Erythroblast (primary cell): ENCODE results near the gene C9orf152.

ENCODE experiments used
- DNase-seq, 2 experiments: peaks; one replicate each; lab custom pipeline; 2025; lab: John Stamatoyannopoulos, UW
- GATA1 ChIP-seq: IDR thresholded peaks from 2 replicates; pipeline ENCODE4 v1.6.1; 2011; ENCODE audit warnings: low read depth, mild to moderate bottlenecking, control low read depth, low read length, moderate library complexity
- POLR2A ChIP-seq: IDR thresholded peaks from 2 replicates; pipeline ENCODE4 v1.6.1; 2011; ENCODE audit warnings: mild to moderate bottlenecking, low read length

The C9orf152 gene

GRCh38 chr9:110179734-110180133, 28.2 kb downstream of the C9orf152 start:
- no peak for DNase-seq
- TF ChIP-seq GATA1 = no peak
- TF ChIP-seq POLR2A = no peak

DNA sequence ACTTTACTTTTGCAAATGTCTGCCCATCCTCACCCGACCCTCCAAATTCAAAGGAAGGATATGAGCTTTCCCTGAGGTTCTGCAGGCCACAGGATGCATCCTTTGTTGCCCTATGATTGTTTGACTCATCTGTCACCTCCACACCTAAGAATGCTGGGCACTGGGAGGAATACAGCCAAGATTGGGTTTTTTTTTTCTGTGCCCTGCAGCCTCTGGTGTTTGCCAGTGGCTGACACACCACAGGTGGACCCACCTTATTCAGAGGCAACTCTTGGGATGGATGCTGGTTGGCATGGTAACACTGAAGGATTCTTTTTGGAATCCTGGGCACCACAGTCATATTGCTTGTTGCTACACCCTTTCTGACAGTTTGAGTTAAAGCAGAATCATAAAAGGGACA, 29.7 kb downstream of the C9orf152 start:
- no peak for TF ChIP-seq POLR2A
- no peak for TF ChIP-seq GATA1
- DNase-seq = no peak

DNA sequence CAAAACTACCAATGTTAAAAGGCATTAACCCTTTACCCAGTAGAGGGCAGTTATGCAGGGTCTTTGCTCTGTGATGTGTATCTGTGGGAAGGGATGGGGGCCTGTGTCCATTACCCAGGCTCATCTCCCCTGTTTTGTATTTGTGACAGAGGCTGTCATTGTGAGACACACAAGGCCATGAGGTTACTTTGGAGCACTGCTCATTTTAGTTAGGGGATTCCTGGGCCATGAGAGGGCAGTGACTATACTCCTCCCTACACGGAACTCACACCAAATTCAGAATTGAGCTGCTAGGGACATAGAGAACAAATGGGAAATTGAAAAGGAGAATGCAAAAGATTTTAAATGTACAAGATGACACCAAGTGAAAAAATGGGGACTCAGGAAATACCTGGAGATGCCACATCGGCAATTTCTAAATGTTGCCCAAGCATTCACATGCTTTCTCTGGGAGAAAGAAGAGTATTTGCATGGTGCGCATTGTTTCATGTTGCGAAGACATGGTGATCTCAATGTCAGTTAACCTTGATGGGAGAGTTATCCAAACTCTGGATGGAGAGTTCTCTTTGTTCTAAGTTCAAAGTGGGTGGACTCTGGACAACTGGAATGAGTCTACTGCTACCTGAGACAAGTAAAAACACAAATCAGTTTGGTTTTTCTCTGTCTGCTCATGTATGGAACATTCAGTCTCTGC, 32.5 kb downstream of the C9orf152 start:
- DNase-seq = no peak
- TF ChIP-seq GATA1 (no peak), POLR2A (no peak)

DNA sequence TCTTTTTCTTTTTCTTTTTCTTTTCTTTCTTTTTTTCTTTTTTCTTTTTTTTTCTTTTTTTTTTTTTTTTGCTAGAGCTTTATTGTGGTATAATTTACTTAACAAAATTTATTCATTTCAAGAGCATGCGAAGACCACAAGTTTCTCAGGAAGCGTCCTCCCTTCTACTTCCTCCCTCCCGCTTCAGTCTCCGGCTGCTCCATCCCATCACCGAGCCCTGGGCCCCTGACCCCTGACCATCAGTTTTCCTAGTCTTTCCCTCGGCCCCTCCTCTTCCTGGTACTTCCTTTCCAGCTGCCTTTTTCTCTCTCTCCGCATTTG, 34.7 kb downstream of the C9orf152 start:
- TF ChIP-seq GATA1 = no peak
- DNase-seq = no peak

GRCh38 chr9:110170357-110171257, 37.4 kb downstream of the C9orf152 start:
- no peak for DNase-seq
- no peak for TF ChIP-seq POLR2A
- TF ChIP-seq GATA1 = no peak

DNA sequence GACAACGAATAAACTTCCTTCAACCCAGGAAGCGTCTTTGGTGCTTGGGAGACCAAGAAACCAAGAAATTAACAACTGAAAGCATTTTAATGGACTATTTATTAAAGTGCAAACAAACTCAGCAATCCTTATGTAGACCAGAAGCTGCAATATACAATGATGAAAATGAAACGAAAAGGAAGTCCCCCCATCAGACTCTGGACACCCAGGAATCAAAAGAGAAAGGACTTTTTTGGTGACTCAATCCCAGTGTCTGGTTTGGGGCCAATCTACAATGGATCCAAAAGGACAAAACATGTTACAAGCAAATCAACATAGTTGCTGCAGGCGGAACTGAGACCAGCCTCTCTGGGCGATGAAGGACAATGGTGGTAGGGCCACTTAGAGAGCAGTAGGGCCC, 39.5 kb downstream of the C9orf152 start:
- TF ChIP-seq POLR2A (no peak), GATA1 (no peak)
- DNase-seq = no peak

DNA sequence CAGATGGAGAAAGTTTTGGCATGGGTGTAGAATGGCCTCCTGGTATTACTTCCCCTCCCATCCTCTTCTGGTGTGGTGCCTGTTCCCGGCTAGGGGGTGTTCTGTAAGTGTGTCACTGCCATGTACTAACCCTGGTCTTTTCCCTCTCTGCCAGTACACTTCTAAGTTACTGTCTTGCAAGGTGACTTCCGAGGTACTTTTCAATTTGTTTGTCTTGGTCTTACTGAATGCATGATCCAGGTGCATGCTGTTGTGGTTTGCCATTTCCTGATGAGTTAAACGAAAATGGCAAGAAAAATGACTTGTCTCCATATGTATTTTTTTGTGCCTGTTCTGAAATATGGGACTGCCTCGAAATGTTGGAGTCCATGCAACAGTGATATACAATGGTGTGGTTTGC, 46.0 kb downstream of the C9orf152 start:
- TF ChIP-seq GATA1 = no peak
- TF ChIP-seq POLR2A = no peak

DNA sequence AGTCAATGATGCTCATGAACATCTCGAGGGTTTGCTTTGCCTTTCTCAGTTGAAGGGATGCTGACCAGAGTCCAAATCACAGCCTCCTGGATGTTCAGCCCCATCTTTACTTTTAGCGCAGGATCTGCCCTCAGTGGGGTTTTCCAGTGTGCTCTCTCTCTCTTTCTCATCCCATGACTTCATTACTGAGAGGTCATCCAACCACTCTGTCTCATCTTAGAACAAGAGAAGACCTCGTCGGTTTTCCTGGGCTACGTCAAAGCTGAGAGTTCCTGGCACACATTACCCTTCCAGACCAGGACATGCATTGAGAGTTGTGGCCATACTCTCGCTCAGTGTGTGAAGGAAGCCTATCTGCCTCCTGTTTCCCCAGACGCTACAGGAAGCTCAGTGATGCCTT, 47.3 kb downstream of the C9orf152 start:
- DNase-seq = no peak
- no peak for TF ChIP-seq GATA1
- no peak for TF ChIP-seq POLR2A

More for the DNA sequence above, 46.0 kb downstream of the C9orf152 start:
- DNase-seq = no peak

DNA sequence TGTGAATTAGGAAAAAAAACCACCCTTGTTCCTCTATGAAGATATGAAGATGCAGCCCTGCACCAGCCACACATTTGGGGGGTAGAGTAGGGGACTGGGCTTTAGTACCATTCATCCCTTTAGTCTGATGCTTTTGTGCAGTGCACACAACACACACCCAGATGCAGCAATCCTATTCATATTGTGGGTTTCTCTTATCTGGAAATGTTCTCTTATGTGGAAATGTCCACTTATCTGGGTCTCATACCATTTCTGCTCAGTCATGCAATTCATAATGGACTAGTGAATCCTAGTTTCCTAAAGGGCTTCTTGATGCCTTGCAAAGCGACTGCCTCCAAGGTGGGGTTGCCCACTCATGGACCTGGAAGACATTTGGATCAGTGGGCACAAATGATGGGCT, 47.8 kb downstream of the C9orf152 start:
- DNase-seq = no peak
- TF ChIP-seq POLR2A = no peak
- no peak for TF ChIP-seq GATA1

DNA sequence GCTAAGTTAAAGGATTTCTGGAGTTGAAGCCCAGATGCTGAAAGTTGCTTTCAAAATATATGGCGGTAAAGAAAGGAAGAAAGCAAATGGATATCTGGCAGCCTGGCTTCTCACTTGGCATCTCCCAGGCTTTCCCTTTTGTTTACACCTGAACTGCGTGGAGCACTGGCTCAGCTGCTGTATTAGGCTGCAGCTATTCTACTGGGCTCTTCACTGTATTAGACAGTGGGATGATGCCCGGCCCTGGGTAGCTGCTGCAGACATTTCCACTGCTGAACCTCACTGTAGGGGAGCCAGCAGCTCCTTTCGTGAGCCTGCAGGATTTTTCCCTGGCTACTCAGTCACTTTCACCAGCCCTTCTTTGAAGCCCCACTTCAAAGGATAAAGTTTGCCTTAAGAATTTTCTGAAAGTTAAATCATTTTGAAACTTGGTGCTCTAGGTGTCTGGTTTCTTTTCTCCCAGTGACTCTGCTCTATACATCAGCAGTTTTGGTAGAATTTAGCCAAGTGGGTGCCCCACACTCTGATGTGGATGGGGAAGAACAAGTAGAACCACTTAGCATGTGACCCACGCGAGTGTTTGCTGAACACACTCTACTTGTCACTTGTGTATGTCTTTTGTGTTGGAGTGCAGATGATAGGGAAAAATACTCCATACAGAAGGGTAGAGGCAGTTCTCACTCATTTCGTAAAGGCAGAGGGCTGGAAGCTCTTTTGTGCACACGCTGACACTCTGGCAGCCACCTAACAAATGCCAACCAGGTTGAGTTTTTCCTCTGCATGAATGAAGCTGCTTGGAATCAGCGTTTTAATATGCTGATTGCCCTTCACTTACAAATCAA, 49.9 kb downstream of the C9orf152 start:
- no peak for DNase-seq
- TF ChIP-seq GATA1 (no peak), POLR2A (no peak)

DNA sequence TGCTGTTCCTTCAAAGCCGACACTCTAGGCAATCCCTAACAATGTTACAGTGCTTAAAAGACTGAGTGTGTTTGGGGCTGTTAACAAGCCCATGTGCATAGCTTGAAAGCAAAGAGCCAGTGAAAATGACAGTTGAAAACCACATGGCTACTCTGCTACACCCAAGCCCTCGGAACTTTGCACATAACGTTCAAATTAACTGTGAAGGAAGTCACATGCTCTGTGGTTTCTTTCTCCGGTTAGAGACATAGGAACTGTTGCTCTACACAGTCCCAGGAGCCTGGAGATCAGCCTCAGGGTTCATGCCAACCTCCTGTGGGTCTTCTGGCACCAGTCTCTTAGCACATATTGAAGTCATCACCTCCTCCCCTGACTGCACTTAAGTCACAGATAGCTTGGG, 51.1 kb downstream of the C9orf152 start:
- TF ChIP-seq POLR2A (no peak), GATA1 (no peak)
- peak in 1 of 2 experiments; percentile 15 for DNase-seq

DNA sequence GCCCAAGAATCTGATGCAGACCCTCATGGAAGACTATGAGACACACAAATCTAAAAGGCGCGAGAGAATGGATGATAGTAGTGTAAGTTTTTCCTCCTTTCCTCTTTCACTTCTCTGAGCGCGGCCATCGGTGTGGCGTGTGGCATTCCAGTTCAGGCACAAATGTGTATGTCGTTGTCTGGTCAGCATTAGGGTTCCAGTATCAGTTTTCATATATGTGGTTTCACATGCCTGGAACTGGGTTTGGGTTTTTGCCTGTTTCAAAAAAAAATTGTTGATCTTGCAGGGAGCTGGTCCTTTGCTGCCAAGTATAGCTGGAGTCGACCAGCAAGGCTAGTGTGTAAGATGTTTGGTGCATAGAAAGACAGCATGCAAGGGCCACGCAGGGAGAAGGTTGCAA, 51.5 kb downstream of the C9orf152 start:
- DNase-seq = no peak
- TF ChIP-seq GATA1 (no peak), POLR2A (no peak)

DNA sequence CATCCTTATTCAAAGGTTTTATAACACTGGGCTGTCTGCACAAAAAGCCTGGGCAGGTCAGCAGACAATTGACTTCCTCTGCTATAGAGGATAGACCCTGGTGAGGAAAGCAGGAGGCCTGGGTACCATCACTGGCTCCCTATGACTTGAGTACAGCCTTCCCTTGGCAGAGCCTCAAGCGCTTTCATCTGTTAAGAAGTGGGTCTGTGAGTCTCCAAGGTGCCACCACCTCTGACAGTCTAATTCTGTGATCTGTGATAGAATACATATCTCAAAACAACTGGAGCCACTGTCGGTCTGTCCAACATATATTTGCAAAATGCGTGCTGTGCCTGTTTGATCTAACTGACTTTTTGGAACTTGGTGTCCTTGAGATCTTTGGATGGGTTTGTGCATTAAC, 52.2 kb downstream of the C9orf152 start:
- DNase-seq = peak in 1 of 2 experiments; percentile 15
- TF ChIP-seq GATA1 = no peak
- no peak for TF ChIP-seq POLR2A

DNA sequence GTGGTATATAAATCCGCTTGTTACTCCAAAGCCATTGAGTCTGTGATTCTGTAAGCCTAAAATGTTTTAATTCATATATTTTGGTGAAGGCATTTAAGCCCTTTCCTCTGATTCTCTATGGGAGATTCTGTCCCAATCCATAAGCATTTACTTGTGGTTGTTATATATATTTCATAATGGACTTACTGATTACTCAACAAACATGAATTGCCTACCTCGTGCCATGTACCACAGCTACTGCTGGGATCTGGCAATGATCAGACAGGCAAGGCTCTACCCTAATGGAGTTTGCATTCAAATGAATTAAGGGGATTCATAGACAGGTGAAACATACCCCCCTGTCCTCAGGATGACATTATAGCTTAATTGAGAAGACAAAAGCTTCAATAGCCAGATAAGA, 54.5 kb downstream of the C9orf152 start:
- TF ChIP-seq GATA1 (no peak), POLR2A (no peak)
- DNase-seq = no peak
